Breast epithelium (tissue), 4 donors: ENCODE measurements around the gene NFXL1. TPM values are rescaled to one million over a fixed set of nuclear protein-coding genes. Genes with fewer than 3 reads are reported as not detected.

Experiments used
- DNase-seq, 2 donors: peaks; one replicate each; pipeline ENCODE4 v3.0.0-alpha.2; 2019; ENCODE audit warnings: low spot score in 2 of 2
- H3K27ac ChIP-seq, 2 donors: fragments of 200-600 bp; sonication (generic) in 1 of 2; one replicate each; pipeline ENCODE4 v1.5.1; 2016 to 2019; ENCODE audit warnings: mild to moderate bottlenecking in 1 of 2
- H3K27me3 ChIP-seq, 2 donors: fragments of 200-600 bp; sonication (generic) in 1 of 2; one replicate each; pipeline versions ENCODE4 v1.5.1 to v1.6.0; 2017 to 2019; ENCODE audit warnings: control low read depth in 1 of 2, mild to moderate bottlenecking in 1 of 2
- H3K36me3 ChIP-seq: fragments of 200-600 bp; one replicate; pipeline ENCODE4 v1.5.1; 2019
- H3K4me1 ChIP-seq, 2 donors: fragments of 200-600 bp; sonication (generic); one replicate each; pipeline ENCODE4 v1.5.1; 2016 to 2019; ENCODE audit warnings: control low read depth in 1 of 2
- H3K4me3 ChIP-seq, 3 donors: fragments of 200-600 bp; sonication (generic); 1 replicate in 2 of 3; 2 replicates in 1 of 3; pipeline ENCODE4 v1.5.1; 2016 to 2019; ENCODE audit warnings: mild to moderate bottlenecking in 3 of 3, moderate library complexity in 2 of 3
- H3K9me3 ChIP-seq, 2 donors: fragments of 200-600 bp; sonication (generic) in 1 of 2; one replicate each; pipeline ENCODE4 v1.5.1; 2016 to 2019; ENCODE audit warnings: control low read depth in 1 of 2
- CTCF ChIP-seq, 3 donors: fragments of 450-650 bp; IDR thresholded peaks; one replicate each; pipeline ENCODE4 v1.5.1; 2016 to 2017; ENCODE audit warnings: antibody characterized with exemption in 3 of 3, mild to moderate bottlenecking in 3 of 3, moderate library complexity in 3 of 3
- POLR2A ChIP-seq: fragments of 450-650 bp; IDR thresholded peaks from one replicate; pipeline ENCODE4 v1.6.1; 2016; ENCODE audit warnings: antibody characterized with exemption, mild to moderate bottlenecking, moderate library complexity
- POLR2AphosphoS5 ChIP-seq, 3 donors: sonication (generic); formaldehyde crosslinking; IDR thresholded peaks; one replicate each; pipeline ENCODE4 v1.6.1; 2017; ENCODE audit warnings: antibody characterized with exemption in 3 of 3
- intact Hi-C: fragments of 100-400 bp; cut with DNase I; formaldehyde crosslinking; loops from one replicate; pipeline ENCODE4 v1.15.1; 2023; ENCODE audit warnings: low total_unique reads
- total RNA-seq, 3 donors: library from RNA; depleted of rRNA; stranded (reverse); fragments of >200 nt; gene quantifications; one replicate each; pipeline ENCODE4 v1.1.0, GENCODE V29; 2016

NFXL1 gene
- total RNA-seq, 3 donors from 2014 or later, result 12.5 to 22.7 (median 20.0) TPM

- H3K9me3 ChIP-seq, result no peaks in the 10 kb centered on the region
- H3K36me3 ChIP-seq, result no peaks in the 10 kb centered on the region
- no peak for DNase-seq
- no peaks in the 10 kb centered on the region for H3K27me3 ChIP-seq
- TF ChIP-seq CTCF (IDR thresholded peaks at IDR 0.05) (no peak), POLR2AphosphoS5 (IDR thresholded peaks at IDR 0.05) (no peak), POLR2A (no peak)
- H3K4me1 ChIP-seq, result no peaks in the 10 kb centered on the region
- no peak overlapping the region for H3K4me3 ChIP-seq
- intact Hi-C loops, result no loop called here
- no peak overlapping the region for H3K27ac ChIP-seq
Measured at GRCh38 chr4:47942081-47942819, 27.9 kb upstream of the NFXL1 start.

- no peak for DNase-seq
- Histone ChIP-seq H3K9me3 (no peaks in the 10 kb centered on the region), H3K4me1 (no peaks in the 10 kb centered on the region), H3K36me3 (no peaks in the 10 kb centered on the region), H3K27ac (no peak overlapping the region), H3K4me3 (no peak overlapping the region), H3K27me3 (no peaks in the 10 kb centered on the region)
- intact Hi-C loops, result no loop called here
- TF ChIP-seq POLR2AphosphoS5 (IDR thresholded peaks at IDR 0.05) (no peak), CTCF (IDR thresholded peaks at IDR 0.05) (no peak), POLR2A (no peak)
Measured at GRCh38 chr4:47939456-47939855, 25.1 kb upstream of the NFXL1 start.

- Histone ChIP-seq H3K27me3 (no peaks in the 10 kb centered on the region), H3K36me3 (no peaks in the 10 kb centered on the region), H3K4me3 (no peak overlapping the region), H3K4me1 (no peaks in the 10 kb centered on the region), H3K9me3 (no peaks in the 10 kb centered on the region), H3K27ac (no peak overlapping the region)
- DNase-seq, result no peak
- intact Hi-C loops, result no loop called here
- no peak for TF ChIP-seq POLR2A
- no peak for TF ChIP-seq CTCF (IDR thresholded peaks at IDR 0.05)
- no peak for TF ChIP-seq POLR2AphosphoS5 (IDR thresholded peaks at IDR 0.05)
Measured at GRCh38 chr4:47936336-47936735, 22.0 kb upstream of the NFXL1 start.

- TF ChIP-seq POLR2AphosphoS5 (IDR thresholded peaks at IDR 0.05), result no peak
- TF ChIP-seq CTCF (IDR thresholded peaks at IDR 0.05), result peak in 2 of 3 donors; percentile 39 to 56
- no peaks in the 10 kb centered on the region for H3K36me3 ChIP-seq
- H3K9me3 ChIP-seq, result no peaks in the 10 kb centered on the region
- H3K4me1 ChIP-seq, result no peaks in the 10 kb centered on the region
- no peak overlapping the region for H3K27ac ChIP-seq
- DNase-seq, result no peak
- no peaks in the 10 kb centered on the region for H3K27me3 ChIP-seq
- H3K4me3 ChIP-seq, result no peak overlapping the region
- intact Hi-C loops, result no loop called here
Measured at GRCh38 chr4:47933840-47934239, 19.5 kb upstream of the NFXL1 start.

GRCh38 chr4:47930971-47931804 lies 16.8 kb upstream of the NFXL1 start:
- no peak overlapping the region for H3K4me3 ChIP-seq
- no peaks in the 10 kb centered on the region for H3K36me3 ChIP-seq
- DNase-seq, result no peak
- no peak overlapping the region for H3K27ac ChIP-seq
- no peaks in the 10 kb centered on the region for H3K4me1 ChIP-seq
- no peaks in the 10 kb centered on the region for H3K27me3 ChIP-seq
- intact Hi-C loops, result no loop called here
- no peaks in the 10 kb centered on the region for H3K9me3 ChIP-seq
- TF ChIP-seq POLR2A (no peak), CTCF (IDR thresholded peaks at IDR 0.05) (no peak)
